HCT116 (cell line): ENCODE results near the gene CACNB1. TPM values are rescaled to one million over a fixed set of nuclear protein-coding genes. Genes with fewer than 3 reads are reported as not detected.

Experiments
- ATAC-seq: fragments of 200-7000 bp; cut with Tn5 transposase; 2 replicates; pipeline ENCODE4 v1.9.1; 2020; ENCODE audit warnings: mild to moderate bottlenecking, moderate library complexity
- BruUV-seq: library from RNA; stranded (reverse); fragments of 400-500 nt; replicated peaks from 2 replicates; lab custom pipeline; 2021; lab: Mats Ljungman, UMichigan
- CTCF ChIA-PET: fragments of 300-600 bp; sonication (Branson Sonifier 250); formaldehyde crosslinking; loops from one replicate; lab custom pipeline; 2021; ENCODE audit warnings: antibody characterized with exemption; lab: Charles Lee
- POLR2A ChIA-PET: fragments of 300-600, 350-600 bp; sonication (Branson Sonifier 250); formaldehyde crosslinking; loops from one replicate; lab custom pipeline; 2021; ENCODE audit warnings: antibody characterized with exemption; lab: Charles Lee
- RAD21 ChIA-PET, 2 experiments: fragments of 300-600 bp; sonication (Branson Sonifier 250); formaldehyde crosslinking; loops; one replicate each; lab custom pipeline; 2023; ENCODE audit warnings: low total read pairs in 2 of 2; ENCODE audit not compliant: uncharacterized antibody in 2 of 2, unreplicated experiment in 2 of 2, low non-redundant PET in 1 of 2; lab: Charles Lee
- DNase-seq: peaks from one replicate; pipeline ENCODE4 v3.0.0-alpha.2; 2010; ENCODE audit warnings: low read depth, low spot score
- H2AFZ ChIP-seq: fragments of 200-600 bp; shearing (Covaris generic), sonication (generic); 2 replicates; pipeline ENCODE4 v1.6.1; 2017; ENCODE audit warnings: low read depth, mixed run types, mixed read lengths, antibody characterized with exemption, low read length; ENCODE audit not compliant: poor library complexity, severe bottlenecking
- H3K27ac ChIP-seq: 2 replicates; pipeline ENCODE4 v1.5.1; 2012; ENCODE audit warnings: low read depth, low read length
- H3K27me3 ChIP-seq: fragments of 200-600 bp; sonication (generic); 2 replicates; pipeline ENCODE4 v1.6.1; 2016; ENCODE audit warnings: mixed run types, low read length, mixed read lengths; ENCODE audit not compliant: insufficient read depth
- H3K36me3 ChIP-seq, 2 experiments: fragments of 200-500 bp in 1 of 2; fragments of 200-600 bp in 1 of 2; sonication (Bioruptor generic) in 1 of 2; sonication (generic) in 1 of 2; 2 replicates each; pipeline versions ENCODE4 v1.5.1 to v1.6.1; 2014 to 2016; ENCODE audit warnings: low read length in 2 of 2, inconsistent platforms in 1 of 2, mixed read lengths in 1 of 2, mixed run types in 1 of 2; ENCODE audit not compliant: insufficient read depth in 2 of 2, control insufficient read depth in 1 of 2
- H3K4me1 ChIP-seq, 2 experiments: fragments of 200-600 bp in 1 of 2; sonication (generic) in 1 of 2; 2 replicates each; pipeline versions ENCODE4 v1.5.1 to v1.6.1; 2012 to 2017; ENCODE audit warnings: low read length in 2 of 2, inconsistent platforms in 1 of 2, mild to moderate bottlenecking in 1 of 2, mixed read lengths in 1 of 2, mixed run types in 1 of 2, moderate library complexity in 1 of 2; ENCODE audit not compliant: insufficient read depth in 2 of 2, control insufficient read depth in 1 of 2
- H3K4me2 ChIP-seq: fragments of 200-600 bp; sonication (generic); 2 replicates; pipeline ENCODE4 v1.6.1; 2017; ENCODE audit warnings: mixed run types, low read length, mixed read lengths
- H3K4me3 ChIP-seq, 2 experiments: fragments of 200-600 bp in 1 of 2; sonication (generic) in 1 of 2; replicated peaks in 1 of 2; 2 replicates each; pipeline ENCODE4 v1.5.1; 2011 to 2016; ENCODE audit warnings: low read length in 2 of 2, control low read depth in 1 of 2, low read depth in 1 of 2, mild to moderate bottlenecking in 1 of 2, mixed read lengths in 1 of 2, mixed run types in 1 of 2
- H3K79me2 ChIP-seq: fragments of 200-600 bp; sonication (generic); 2 replicates; pipeline ENCODE4 v1.6.1; 2017; ENCODE audit warnings: mild to moderate bottlenecking, mixed run types, low read length, moderate library complexity, mixed read lengths; ENCODE audit not compliant: insufficient read depth
- H3K9ac ChIP-seq: fragments of 200-600 bp; sonication (generic); 2 replicates; pipeline ENCODE4 v1.6.1; 2016; ENCODE audit warnings: low read length, mixed read lengths
- H3K9me2 ChIP-seq: fragments of 200-600 bp; sonication (generic), shearing (Covaris generic); 2 replicates; pipeline ENCODE4 v1.6.1; 2017; ENCODE audit warnings: mixed run types, mild to moderate bottlenecking, moderate library complexity; ENCODE audit not compliant: insufficient read depth
- H3K9me3 ChIP-seq, 2 experiments: fragments of 200-500 bp in 1 of 2; fragments of 200-600 bp in 1 of 2; sonication (Bioruptor generic) in 1 of 2; sonication (generic) in 1 of 2; 2 replicates each; pipeline ENCODE4 v1.6.1; 2014 to 2017; ENCODE audit warnings: low read length in 2 of 2, mixed read lengths in 2 of 2, inconsistent platforms in 1 of 2, low read depth in 1 of 2, mild to moderate bottlenecking in 1 of 2, mixed run types in 1 of 2, moderate library complexity in 1 of 2; ENCODE audit not compliant: control insufficient read depth in 1 of 2, insufficient read depth in 1 of 2
- H4K20me1 ChIP-seq: fragments of 200-600 bp; sonication (generic), shearing (Covaris generic); 2 replicates; pipeline ENCODE4 v1.6.1; 2017; ENCODE audit warnings: mixed run types, mild to moderate bottlenecking, moderate library complexity; ENCODE audit not compliant: insufficient read depth
- CBX3 ChIP-seq: IDR thresholded peaks from 2 replicates; pipeline ENCODE4 v1.6.1; 2012; ENCODE audit warnings: low read depth
- EZH2 ChIP-seq: fragments of 200-600 bp; sonication (generic); IDR thresholded peaks from 2 replicates; pipeline ENCODE4 v1.6.1; 2017; ENCODE audit warnings: antibody characterized with exemption, mixed run types
- EZH2phosphoT487 ChIP-seq: fragments of 200-600 bp; IDR thresholded peaks from 2 replicates; pipeline ENCODE4 v1.6.1; 2018; ENCODE audit warnings: antibody characterized with exemption, borderline replicate concordance
- RAD21 ChIP-seq: IDR thresholded peaks from 2 replicates; pipeline ENCODE4 v1.6.1; 2012; ENCODE audit warnings: low read depth, mild to moderate bottlenecking
- SIN3A ChIP-seq: IDR thresholded peaks from 2 replicates; pipeline ENCODE4 v1.6.1; 2012; ENCODE audit warnings: low read depth
- SP1 ChIP-seq: IDR thresholded peaks from 2 replicates; pipeline ENCODE4 v1.6.1; 2012; ENCODE audit warnings: low read depth
- TCF7L2 ChIP-seq: IDR thresholded peaks from 2 replicates; pipeline ENCODE4 v1.7.0; 2011; ENCODE audit warnings: borderline replicate concordance, inconsistent platforms; ENCODE audit not compliant: insufficient read depth, insufficient read length; ENCODE audit errors: extremely low read depth
- ZNF274 ChIP-seq: fragments of 200-500 bp; sonication (Bioruptor generic); IDR thresholded peaks from 2 replicates; pipeline ENCODE4 v1.6.1; 2014; ENCODE audit warnings: mild to moderate bottlenecking, low read depth, low read length, inconsistent platforms
- intact Hi-C: fragments of 100-400 bp; cut with micrococcal nuclease; formaldehyde crosslinking; loops from 2 replicates; pipeline ENCODE4 v1.10.0; 2022
- total RNA-seq: library from RNA; stranded (reverse); gene quantifications from one replicate; pipeline ENCODE4 v1.2.1, GENCODE V29; 2021; ENCODE audit not compliant: unreplicated experiment
- TF ChIP-seq, protein P1 (sequence below): IDR thresholded peaks from 2 replicates; pipeline ENCODE4 v1.6.1; 2012
- TF ChIP-seq, protein P2 (sequence below): IDR thresholded peaks from 2 replicates; pipeline ENCODE4 v1.6.1; 2012
- TF ChIP-seq, protein P3 (sequence below): IDR thresholded peaks from 2 replicates; pipeline ENCODE4 v1.6.1; 2011; ENCODE audit warnings: mild to moderate bottlenecking, low read length, moderate library complexity; ENCODE audit not compliant: insufficient replicate concordance; ENCODE audit errors: extremely low read depth

Gene CACNB1
- total RNA-seq, 1 experiment from 2014 or later: 13.0 TPM

DNA sequence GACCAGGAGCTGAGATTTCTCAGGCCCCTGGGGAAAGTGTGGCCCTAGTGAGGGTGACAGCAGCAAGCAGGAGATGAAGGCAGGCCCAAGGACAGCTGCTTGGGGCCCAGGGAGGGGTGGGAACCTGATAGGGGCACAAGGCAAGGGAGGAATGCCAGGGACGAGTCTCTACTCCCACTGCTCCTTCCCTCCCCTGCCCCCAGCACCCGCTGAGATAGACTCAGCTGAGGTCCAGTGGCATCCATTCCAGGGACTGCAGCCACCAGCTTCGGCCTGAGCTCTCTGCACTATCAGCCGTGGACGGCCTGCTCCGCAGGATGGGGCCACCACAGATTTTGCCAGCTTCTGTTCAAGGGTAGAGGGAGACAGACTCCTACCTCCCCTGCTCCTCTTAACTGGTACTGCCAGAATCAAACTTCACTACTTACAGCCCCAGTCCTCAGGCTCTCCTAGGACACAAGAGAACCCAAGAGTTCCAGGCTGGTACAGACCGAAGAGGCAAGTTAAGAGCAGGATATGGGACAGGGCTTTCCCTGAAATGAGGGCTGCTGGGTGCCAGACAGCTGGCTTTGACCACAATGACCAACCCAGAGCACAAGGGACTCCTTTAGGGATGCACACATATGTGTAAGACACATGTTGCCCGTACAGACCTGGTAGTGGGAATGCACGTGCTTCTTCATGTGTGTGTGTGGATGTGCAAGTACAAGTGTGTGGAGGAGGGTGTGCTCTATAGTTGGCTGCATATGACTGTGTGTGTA is 5.5 kb downstream of the CACNB1 start:
- intact Hi-C loops: no loop called here
- POLR2A ChIA-PET: interaction anchor here (1.8 kb wide), 1 partner anchor 8 kb away, joined by 6 read pairs; the partner anchor contains the start of gene RPL19
- H4K20me1 ChIP-seq: no peaks in the 10 kb centered on the region

GRCh38 chr17:39187152-39187830 is 10.2 kb downstream of the CACNB1 start:
- Histone ChIP-seq H3K79me2 (no peaks in the 10 kb centered on the region), H4K20me1 (no peaks in the 10 kb centered on the region), H3K36me3 (peaks cover 12 to 28% of the 10 kb centered on the region in 2 experiments; a peak in 3 of 4 replicates), H3K27me3 (no peaks in the 10 kb centered on the region), H3K9me2 (no peaks in the 10 kb centered on the region), H3K4me3 (no peak overlapping the region), H3K9me3 (no peaks in the 10 kb centered on the region), H3K4me2 (no peak overlapping the region), H3K9ac (no peak overlapping the region), H3K4me1 (no peaks in the 10 kb centered on the region), H3K27ac (no peak overlapping the region), H2AFZ (no peak overlapping the region)
- BruUV-seq: no TSS peak
- no peak for ATAC-seq
- DNase-seq: no peak
- intact Hi-C loops: no loop called here
- CTCF ChIA-PET: no interaction called here
- RAD21 ChIA-PET: no interaction called here
- POLR2A ChIA-PET: no interaction called here
- TF ChIP-seq RAD21 (no peak), TCF7L2 (no peak), CBX3 (no peak), EZH2phosphoT487 (no peak), SIN3A (no peak), SP1 (no peak), EZH2 (no peak)
- TF ChIP-seq, protein P1, sequence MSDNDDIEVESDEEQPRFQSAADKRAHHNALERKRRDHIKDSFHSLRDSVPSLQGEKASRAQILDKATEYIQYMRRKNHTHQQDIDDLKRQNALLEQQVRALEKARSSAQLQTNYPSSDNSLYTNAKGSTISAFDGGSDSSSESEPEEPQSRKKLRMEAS: no peak
- TF ChIP-seq, protein P2, sequence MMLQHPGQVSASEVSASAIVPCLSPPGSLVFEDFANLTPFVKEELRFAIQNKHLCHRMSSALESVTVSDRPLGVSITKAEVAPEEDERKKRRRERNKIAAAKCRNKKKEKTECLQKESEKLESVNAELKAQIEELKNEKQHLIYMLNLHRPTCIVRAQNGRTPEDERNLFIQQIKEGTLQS: no peak
- TF ChIP-seq, protein P3, sequence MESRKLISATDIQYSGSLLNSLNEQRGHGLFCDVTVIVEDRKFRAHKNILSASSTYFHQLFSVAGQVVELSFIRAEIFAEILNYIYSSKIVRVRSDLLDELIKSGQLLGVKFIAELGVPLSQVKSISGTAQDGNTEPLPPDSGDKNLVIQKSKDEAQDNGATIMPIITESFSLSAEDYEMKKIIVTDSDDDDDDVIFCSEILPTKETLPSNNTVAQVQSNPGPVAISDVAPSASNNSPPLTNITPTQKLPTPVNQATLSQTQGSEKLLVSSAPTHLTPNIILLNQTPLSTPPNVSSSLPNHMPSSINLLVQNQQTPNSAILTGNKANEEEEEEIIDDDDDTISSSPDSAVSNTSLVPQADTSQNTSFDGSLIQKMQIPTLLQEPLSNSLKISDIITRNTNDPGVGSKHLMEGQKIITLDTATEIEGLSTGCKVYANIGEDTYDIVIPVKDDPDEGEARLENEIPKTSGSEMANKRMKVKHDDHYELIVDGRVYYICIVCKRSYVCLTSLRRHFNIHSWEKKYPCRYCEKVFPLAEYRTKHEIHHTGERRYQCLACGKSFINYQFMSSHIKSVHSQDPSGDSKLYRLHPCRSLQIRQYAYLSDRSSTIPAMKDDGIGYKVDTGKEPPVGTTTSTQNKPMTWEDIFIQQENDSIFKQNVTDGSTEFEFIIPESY: no peak

More for the DNA sequence above, 5.5 kb downstream of the CACNB1 start:
- CTCF ChIA-PET: no interaction called here
- Histone ChIP-seq H3K4me2 (no peak overlapping the region), H3K9me3 (no peaks in the 10 kb centered on the region), H3K4me3 (no peak overlapping the region), H3K9ac (no peak overlapping the region), H3K36me3 (peaks cover 7 to 10% of the 10 kb centered on the region in 2 experiments; a peak in 3 of 4 replicates), H3K27ac (no peak overlapping the region), H2AFZ (no peak overlapping the region), H3K4me1 (peaks cover 9 to 13% of the 10 kb centered on the region in 2 experiments), H3K27me3 (no peaks in the 10 kb centered on the region), H3K9me2 (no peaks in the 10 kb centered on the region), H3K79me2 (peaks cover 12% of the 10 kb centered on the region; the same call in 1 of the 2 replicates)
- TF ChIP-seq EZH2: no peak
- TF ChIP-seq ZNF274: no peak
- no peak for TF ChIP-seq TCF7L2
- DNase-seq (no peak), ATAC-seq (no peak)
- RAD21 ChIA-PET: interaction anchor here in 1 of 2 experiments (0.6 kb wide), 1 partner anchor 13 kb away, joined by 4 read pairs; no protein-coding TSS in a partner anchor
- BruUV-seq: no TSS peak
